Measurements from ENCODE around the gene RCBTB2. TPM values are rescaled to one million over a fixed set of nuclear protein-coding genes. Genes with fewer than 3 reads are reported as not detected.

Gene RCBTB2
- total RNA-seq, 1 donor from 2014 or later, result 14.7 TPM

- H3K27ac ChIP-seq, result no peak overlapping the region
- intact Hi-C loops (cut with DNase I), result no loop called here
Observed at GRCh38 chr13:48496271-48497161, 36.4 kb downstream of the RCBTB2 start.

GRCh38 chr13:48494874-48495273 lies 38.0 kb downstream of the RCBTB2 start:
- H3K4me1 ChIP-seq, result peaks cover 56% of the 10 kb centered on the region
- H3K27ac ChIP-seq, result peak overlapping the region; percentile 66
- no peaks in the 10 kb centered on the region for H3K36me3 ChIP-seq
- no peak for DNase-seq (ENCODE audit: extremely low spot score in 2 of 2)
- TF ChIP-seq POLR2A (IDR thresholded peaks at IDR 0.05), result no peak
- peak in 1 of 2 donors; percentile 62 for TF ChIP-seq POLR2AphosphoS5 (IDR thresholded peaks at IDR 0.05; ENCODE audit: insufficient read depth in 1 of 2, low read depth in 1 of 2)
- no peak overlapping the region for H3K4me3 ChIP-seq
- H3K27me3 ChIP-seq, result no peaks in the 10 kb centered on the region
- H3K9me3 ChIP-seq, result no peaks in the 10 kb centered on the region
- intact Hi-C loops (cut with DNase I), result no loop called here

More at GRCh38 chr13:48496271-48497161, 36.4 kb downstream of the RCBTB2 start:
- no peak overlapping the region for H3K4me3 ChIP-seq
- DNase-seq (ENCODE audit: extremely low spot score in 2 of 2), result no peak
- H3K9me3 ChIP-seq, result no peaks in the 10 kb centered on the region
- H3K36me3 ChIP-seq, result no peaks in the 10 kb centered on the region
- peaks cover 47% of the 10 kb centered on the region for H3K4me1 ChIP-seq
- TF ChIP-seq POLR2AphosphoS5 (IDR thresholded peaks at IDR 0.05; ENCODE audit: insufficient read depth in 1 of 2, low read depth in 1 of 2), result no peak
- TF ChIP-seq POLR2A (IDR thresholded peaks at IDR 0.05), result no peak
- no peak for TF ChIP-seq CTCF (IDR thresholded peaks at IDR 0.05)
- no peaks in the 10 kb centered on the region for H3K27me3 ChIP-seq

DNA sequence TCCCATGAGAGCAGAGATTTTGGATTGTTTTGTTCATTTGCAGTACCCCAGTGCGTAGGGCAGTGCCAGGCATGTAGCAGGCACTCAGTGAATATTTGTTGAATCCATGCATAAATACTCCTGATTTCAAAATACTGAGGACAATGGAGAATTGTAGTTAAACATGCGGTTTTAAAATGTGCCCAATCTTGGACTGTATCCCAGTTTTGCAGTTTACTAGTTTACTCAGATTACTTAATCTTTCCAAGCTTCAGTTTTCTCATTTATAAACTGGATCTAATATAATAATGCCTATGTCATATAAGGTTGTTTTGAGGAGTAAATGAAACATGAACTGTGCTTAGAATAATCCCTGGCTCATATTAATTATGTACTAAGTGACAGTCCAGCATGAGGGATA lies 39.0 kb downstream of the RCBTB2 start:
- Histone ChIP-seq H3K9me3 (no peaks in the 10 kb centered on the region), H3K36me3 (no peaks in the 10 kb centered on the region), H3K4me1 (peaks cover 62% of the 10 kb centered on the region), H3K4me3 (no peak overlapping the region), H3K27ac (peak overlapping the region; percentile 66), H3K27me3 (no peaks in the 10 kb centered on the region)
- TF ChIP-seq POLR2A (IDR thresholded peaks at IDR 0.05) (no peak), CTCF (IDR thresholded peaks at IDR 0.05) (no peak), POLR2AphosphoS5 (IDR thresholded peaks at IDR 0.05; ENCODE audit: insufficient read depth in 1 of 2, low read depth in 1 of 2) (no peak)
- no peak for DNase-seq (ENCODE audit: extremely low spot score in 2 of 2)
- intact Hi-C loops (cut with DNase I), result no loop called here

DNA sequence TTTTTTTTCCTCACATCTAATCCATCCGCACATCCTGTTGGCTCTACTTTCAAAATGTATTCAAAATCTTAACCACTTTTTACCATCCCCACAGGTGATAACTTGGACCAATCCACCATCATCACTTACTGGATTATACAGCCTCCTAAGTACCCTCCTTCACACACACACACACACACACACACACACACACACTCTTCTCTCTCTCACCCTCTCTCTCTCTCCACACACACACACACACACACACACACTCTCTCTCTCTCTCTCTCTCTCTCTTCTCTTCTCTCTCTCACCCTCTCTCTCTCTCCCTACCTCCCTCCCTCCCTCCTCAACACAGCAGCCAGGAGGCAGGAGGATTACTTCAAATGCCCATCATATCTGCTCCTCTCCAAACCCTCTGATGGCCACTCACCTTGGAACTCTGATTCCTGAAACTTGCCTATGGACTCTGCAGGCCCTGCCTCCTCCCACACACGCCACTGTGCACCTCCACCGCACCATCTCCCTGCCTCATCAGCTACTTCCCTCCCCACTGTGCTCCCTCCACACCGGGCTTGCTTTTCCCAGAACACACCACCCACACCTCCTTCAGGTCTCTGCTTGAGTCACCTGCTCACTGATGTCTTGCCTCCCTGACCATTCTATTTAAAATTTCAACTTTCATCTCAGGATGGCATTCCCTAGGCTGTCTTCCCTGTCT lies 39.7 kb downstream of the RCBTB2 start:
- H3K4me1 ChIP-seq, result peaks cover 62% of the 10 kb centered on the region
- peak overlapping the region in 1 of 2 donors; percentile 32 for H3K4me3 ChIP-seq
- H3K36me3 ChIP-seq, result no peaks in the 10 kb centered on the region
- intact Hi-C loops (cut with DNase I), result no loop called here
- no peaks in the 10 kb centered on the region for H3K9me3 ChIP-seq
- no peaks in the 10 kb centered on the region for H3K27me3 ChIP-seq
- H3K27ac ChIP-seq, result peak overlapping the region; percentile 66
- DNase-seq (ENCODE audit: extremely low spot score in 2 of 2), result no peak
- TF ChIP-seq POLR2A (IDR thresholded peaks at IDR 0.05) (no peak), CTCF (IDR thresholded peaks at IDR 0.05) (no peak), POLR2AphosphoS5 (IDR thresholded peaks at IDR 0.05; ENCODE audit: insufficient read depth in 1 of 2, low read depth in 1 of 2) (no peak)

DNA sequence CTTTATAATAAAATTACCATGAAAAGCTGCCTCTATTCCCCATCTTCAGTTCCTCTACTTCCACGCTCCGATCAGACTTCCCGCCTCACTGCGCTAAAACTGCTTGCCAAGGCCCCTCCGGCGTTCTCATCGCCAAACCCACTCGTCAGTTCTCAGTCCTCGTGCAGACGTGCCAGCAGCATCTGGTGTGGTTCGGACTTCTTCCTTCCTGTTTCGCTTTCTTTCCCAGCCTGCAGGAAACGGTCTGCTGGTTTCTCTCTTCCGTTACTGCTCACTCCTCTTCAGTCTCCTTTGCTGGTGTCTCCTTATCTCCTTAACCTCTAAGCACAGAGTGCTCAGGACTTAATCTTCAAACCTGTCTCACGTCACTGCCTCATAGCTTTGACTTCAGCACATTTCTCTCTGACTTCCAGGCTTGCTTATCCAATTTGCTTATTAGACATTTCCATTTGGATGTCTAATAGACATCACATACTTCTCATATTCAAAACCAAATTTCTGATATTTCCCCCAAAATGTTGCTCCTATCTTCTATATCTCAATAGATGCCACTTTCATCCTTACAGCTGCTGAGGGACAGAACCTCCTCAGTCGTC lies 40.3 kb downstream of the RCBTB2 start:
- peak overlapping the region; percentile 32 to 42 for H3K4me3 ChIP-seq
- H3K27ac ChIP-seq, result peak overlapping the region; percentile 66
- TF ChIP-seq POLR2A (IDR thresholded peaks at IDR 0.05), result peak in 1 of 2 donors; percentile 4
- peak; percentile 75 to 77 for TF ChIP-seq POLR2AphosphoS5 (IDR thresholded peaks at IDR 0.05; ENCODE audit: insufficient read depth in 1 of 2, low read depth in 1 of 2)
- TF ChIP-seq CTCF (IDR thresholded peaks at IDR 0.05), result no peak
- H3K36me3 ChIP-seq, result no peaks in the 10 kb centered on the region
- H3K4me1 ChIP-seq, result peaks cover 62% of the 10 kb centered on the region
- intact Hi-C loops (cut with DNase I), result no loop called here
- no peaks in the 10 kb centered on the region for H3K27me3 ChIP-seq
- no peak for DNase-seq (ENCODE audit: extremely low spot score in 2 of 2)
- H3K9me3 ChIP-seq, result no peaks in the 10 kb centered on the region
